ENCODE measurements around the gene DOCK6.

DOCK6 gene

DNA sequence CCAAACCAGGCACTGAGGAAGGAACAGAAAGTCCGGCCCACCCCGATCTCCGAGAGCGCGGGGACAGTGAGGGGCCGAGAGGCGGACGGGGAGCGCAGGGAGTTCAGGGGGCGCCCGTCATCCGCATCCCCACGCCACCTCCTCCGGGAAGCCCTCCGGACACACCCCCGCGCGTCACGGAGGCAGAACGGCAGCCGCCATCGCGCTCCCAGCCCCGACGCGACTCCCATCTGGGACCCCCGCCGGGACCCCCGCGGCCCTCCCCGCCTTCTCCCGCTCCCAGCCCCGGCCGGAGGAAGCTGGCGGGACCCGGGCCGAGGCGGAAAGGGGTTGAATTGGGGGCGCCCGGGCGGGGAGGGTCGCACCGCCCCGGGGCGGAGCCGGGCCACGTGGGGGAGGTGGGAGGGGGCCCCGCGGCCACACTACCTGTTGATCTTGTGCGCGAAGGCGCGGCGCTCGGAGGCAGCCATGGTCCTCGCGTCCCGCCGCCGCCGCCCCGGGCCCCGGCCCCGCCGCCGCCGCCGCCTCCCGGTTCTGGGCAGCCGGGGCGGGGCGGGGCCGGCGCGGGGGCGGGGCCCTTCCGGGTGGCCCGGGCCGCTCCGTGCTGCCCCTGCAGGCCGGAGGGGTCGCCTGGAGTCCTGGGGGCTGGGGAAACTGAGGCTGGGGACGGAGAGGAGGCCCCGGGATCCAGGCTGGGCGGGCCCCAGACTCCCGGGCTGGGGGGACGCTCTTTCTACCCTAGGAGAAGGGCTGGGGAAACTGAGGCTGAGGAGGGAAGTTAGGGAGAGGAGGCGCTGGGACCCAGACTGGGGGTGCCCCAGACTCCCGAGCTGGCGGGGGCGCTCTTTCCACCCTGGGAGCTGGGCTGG, at the start of gene DOCK6:
TSS of gene DOCK6 (minus strand) at position 554 of the 869 bp plus-strand sequence. CDS start at position 470, 84 bp downstream.
- DNase-seq: peak in 5 of 56 donors; percentile 5 to 24 (median 12)

DNA sequence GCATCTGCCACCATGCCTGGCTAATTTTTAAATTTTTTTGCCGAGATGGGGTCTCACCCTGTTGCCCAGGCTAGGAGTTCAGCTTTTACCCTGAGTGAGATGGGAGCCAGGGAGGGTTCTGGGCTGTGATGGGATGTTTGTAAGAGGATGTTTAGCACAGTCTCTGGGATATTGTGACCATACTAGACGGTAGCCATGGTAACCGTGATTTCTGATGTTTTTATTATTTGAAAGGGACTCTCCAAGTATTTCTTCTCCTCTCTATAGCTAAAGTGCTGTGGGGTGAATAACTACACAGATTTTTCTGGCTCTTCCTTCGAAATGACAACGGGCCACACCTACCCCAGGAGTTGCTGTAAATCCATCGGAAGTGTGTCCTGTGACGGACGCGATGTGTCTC, 44.0 kb upstream of the DOCK6 start:
- no peak for DNase-seq

DNA sequence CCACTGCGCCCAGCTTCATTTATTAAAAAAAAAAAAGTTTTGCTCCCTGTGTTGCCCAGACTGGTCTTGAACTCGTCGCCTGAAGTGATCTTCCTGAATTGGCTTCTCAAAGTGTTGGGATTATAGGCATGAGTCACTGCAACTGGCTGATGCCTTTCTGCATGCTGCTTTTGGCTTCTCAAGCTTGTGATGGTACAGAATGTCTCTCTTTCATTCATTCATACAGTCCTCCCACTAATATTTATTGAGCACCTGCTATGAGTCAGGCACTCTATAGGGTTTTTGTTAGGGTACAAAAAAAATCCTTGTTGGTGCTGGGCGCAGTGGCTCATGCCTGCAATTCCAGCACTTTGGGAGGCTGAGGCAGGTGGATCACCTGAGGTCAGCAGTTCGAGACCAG, 42.6 kb upstream of the DOCK6 start:
- no peak for DNase-seq

- DNase-seq: peak in 11 of 56 donors; percentile 3 to 68 (median 20)
These were observed 38.4 kb upstream of the DOCK6 start for GRCh38 chr19:11300811-11301120.

GRCh38 chr19:11299946-11300810, 37.9 kb upstream of the DOCK6 start:
- peak in 2 of 56 donors; percentile 53 to 68 for DNase-seq

DNA sequence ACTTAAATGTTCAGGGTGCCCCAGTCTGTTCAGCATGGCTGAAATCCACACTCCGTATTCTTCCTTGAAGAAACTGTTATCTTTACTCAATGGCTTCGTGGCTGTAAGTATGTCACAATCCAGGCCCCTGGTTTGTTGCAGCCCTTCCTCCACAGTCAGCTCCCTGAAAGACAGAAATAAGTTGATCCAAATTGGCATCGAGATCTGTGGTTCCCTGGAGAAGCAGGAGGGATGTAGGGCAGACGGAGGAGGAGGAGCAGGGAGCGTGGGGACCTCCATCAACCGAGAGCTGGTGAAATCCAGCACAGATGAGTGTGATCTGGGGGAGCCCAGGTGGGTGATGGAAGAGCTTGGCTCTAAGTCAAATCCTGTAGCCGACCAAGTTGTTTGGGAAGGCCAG, 33.9 kb upstream of the DOCK6 start:
- peak in 10 of 56 donors; percentile 5 to 25 (median 14) for DNase-seq

DNA sequence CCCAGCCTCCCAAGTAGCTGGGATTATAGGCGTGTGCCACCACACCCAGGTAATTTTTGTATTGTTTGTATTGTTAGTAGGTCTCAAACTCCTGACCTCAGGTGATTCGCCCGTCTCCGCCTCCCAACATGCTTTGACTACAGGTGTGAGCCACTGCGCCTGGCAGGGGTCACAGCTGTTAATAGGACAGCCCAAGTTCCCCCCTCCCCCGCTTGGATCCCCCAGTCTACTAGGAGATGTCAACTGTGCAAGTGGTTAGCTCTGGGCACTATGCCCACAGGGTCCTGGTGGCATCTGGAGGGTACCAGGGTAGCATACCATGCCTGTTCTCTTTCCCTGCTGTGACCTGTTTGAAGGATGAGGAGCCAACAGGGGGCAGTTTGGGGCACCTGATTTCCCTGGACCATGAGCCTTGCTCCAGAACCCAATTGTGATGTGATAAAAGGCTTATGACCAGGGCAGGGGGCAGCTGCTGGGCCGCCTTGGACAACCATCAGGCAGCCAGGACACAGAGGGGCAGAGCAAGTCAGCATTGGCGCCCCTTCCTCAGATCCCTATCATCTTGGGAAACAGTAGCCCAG, 33.4 kb upstream of the DOCK6 start, which contains the start of gene TSPAN16:
TSS of gene TSPAN16 (plus strand) at position 496 of the 581 bp plus-strand sequence. CDS start 138 bp downstream, outside the sequence.
- no peak for DNase-seq

DNA sequence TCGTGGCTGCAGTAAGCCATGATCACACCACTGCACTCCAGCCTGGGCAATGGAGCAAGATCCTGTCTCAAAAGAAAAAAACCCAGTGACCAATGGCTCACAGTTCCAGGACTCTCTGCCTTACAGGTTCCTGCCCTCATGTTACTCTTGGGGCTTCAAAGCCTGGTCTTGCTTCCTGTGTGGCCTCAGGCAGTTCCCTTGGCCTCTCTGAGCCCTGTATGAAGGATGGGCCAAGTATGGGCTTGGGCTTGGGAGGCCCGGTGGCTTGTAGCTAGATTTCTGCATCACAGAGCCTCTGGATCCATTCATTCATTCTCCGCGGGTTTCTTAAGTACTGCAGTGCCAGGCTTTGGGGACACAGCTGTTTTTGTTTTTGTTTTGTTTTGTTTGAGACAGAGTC, 32.9 kb upstream of the DOCK6 start:
- DNase-seq: no peak

DNA sequence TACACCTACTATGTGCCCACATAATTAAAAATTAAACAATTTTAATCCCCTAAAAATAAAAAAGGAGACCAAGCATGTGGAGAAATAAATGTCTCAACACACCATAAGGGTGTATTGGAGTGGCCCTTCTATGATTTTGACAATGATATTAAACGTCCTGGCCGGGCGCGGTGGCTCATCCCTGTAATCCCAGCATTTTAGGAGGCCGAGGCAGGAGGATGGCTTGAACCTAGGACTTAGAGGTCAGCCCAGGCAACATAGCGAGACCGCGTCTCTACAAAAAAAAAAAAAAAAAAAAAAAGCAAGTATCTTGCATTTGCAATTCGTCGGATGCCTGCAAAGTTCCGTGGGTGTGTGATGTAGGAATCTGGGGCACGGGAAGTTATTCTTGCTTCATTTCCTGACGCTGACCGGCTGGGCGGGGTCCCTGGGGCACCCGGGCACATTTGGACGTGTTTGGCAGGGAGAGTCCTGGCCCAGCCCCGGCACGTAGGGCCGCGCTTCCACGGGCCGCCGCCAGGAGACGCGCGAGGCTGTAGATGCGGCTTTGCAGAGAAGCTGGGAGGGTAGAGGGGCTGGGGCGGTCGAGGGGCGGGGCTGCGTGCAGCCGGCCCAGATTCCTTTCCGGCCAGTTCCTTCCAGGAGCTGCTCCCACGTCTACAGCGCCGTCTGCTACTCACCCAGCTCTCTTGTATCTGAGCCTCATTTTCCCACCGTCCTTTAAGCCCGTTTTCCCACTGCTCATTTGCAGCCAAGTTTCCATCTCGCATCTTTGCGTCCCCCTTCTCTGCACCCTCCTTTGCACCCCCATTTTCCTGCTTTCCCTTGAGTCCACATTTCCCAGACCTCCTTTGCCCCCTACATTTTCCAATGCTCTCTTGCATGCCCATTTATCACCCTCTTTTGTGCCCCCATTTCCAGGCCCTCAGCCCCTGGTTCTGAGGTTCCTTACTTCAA, 31.4 kb upstream of the DOCK6 start:
- DNase-seq: peak in 55 of 56 donors; percentile 41 to 93 (median 80)

GRCh38 chr19:11291991-11292390, 29.7 kb upstream of the DOCK6 start:
- DNase-seq: no peak

GRCh38 chr19:11291415-11291814, 29.1 kb upstream of the DOCK6 start:
- DNase-seq: no peak

GRCh38 chr19:11290256-11290655, 27.9 kb upstream of the DOCK6 start:
- no peak for DNase-seq

DNA sequence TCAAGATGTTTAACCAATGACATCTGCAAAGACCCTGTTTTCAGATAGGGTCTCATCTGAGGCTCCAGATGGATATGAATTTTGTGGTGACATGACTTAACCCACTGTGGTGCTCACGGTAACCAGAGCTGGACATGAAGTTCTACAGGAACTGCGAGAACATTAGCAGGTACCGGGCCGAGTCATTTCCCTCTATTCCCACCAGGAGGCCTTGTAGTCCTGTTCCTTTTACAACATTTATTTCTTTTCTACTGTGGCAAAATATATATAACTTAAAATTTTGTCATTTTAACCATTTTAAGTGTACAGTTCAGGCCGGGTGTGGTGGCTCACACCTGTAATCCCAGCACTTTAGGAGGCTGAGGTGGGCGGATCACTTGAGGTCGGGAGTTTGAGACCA, 26.0 kb upstream of the DOCK6 start:
- no peak for DNase-seq

DNA sequence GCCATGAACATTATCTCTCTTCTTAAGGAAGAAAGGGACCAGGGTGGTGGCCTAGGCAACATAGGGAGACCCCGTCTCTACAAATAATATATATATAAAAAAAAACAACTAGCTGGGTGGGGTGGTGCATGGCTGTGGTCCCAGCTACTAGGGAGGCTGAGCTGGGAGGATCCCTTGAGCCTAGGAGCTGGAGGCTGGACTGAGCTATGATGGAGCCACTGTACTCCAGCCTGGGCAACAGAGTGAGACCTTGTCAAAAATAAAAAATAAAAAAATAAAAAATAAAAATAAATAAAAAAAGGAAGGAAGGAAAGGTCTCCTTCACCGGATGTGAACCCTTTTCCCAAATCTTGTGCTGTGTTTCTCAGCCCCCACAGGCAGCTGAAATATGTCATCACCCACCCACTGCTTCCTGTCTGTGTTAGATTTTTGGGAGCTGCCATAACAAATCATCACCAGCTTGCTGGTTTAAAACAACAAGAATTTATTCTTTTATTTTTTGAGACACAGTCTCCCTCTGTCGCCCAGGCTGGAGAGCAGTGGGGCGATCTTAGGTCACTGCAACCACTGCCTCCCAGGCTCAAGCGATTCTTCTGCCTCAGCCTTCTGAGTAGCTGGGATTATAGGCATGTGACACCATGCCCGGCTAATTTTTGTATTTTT, 24.1 kb upstream of the DOCK6 start:
- peak in 5 of 56 donors; percentile 9 to 32 (median 9) for DNase-seq

GRCh38 chr19:11284515-11284914, 22.2 kb upstream of the DOCK6 start:
- no peak for DNase-seq

DNA sequence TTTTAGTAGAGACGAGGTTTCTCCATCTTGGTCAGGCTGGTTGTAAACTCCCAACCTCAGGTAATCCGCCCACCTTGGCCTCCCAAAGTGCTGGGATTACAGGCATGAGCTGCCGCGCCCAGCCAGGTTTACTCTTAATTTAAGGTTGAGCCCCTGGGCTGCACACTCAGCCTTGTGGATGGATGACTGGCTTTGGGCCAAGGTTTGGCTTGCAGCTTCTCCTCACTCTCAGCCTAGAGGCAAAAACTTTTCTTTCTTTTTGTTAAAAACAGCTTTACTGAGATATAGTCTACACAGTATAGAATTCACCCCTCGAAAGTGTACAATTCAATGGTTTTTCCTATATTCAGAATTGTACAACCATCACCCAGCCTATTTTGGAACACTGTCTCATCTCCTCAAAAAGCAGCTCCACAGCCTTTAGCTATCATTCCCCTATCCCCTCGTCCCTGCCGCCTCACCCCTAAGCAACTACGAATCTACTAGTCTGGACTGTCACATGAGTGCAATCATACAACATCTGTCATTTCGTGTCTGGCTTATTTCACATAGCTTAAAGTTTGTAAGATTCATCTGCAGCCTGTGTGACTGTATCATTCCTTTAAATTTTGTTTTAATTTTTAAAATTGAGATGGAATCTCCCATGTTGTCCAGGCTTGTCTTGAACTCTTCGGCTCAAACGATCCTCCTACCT, 19.2 kb upstream of the DOCK6 start:
- DNase-seq: no peak

DNA sequence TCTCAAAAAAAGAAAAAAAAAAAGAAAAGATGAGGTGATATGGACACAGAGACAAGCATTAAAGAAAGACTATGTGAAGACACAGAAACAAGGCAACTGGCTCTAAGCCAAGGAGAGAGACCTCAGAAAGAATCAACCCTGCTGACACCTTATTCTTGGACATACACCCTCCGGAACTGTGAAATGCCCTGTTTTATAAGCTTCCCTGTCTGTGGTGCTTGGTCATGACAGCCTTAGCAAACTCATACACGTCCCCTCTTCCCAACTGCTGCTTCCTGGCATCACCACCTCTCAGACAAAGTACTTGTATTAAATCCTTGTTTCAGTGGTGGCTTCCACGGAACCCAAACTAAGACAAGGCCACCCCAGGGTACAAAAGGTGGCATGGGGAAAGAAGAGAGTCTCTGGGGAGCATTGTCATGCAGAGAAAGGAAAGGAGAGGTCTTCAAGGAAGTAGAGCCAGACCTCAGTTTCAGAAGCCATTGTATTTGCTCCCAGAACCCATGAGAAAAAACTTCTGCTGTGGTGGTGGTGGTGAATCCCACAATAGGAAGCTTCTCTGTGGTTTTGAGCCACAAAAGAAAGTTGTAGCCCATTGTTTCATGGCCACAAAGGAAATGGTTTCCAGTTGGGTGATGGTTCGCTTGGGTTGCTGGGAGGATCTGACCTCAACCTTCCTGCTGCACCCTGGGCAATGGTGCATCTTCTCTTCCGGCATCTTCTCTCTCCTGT, 17.3 kb upstream of the DOCK6 start:
- no peak for DNase-seq

DNA sequence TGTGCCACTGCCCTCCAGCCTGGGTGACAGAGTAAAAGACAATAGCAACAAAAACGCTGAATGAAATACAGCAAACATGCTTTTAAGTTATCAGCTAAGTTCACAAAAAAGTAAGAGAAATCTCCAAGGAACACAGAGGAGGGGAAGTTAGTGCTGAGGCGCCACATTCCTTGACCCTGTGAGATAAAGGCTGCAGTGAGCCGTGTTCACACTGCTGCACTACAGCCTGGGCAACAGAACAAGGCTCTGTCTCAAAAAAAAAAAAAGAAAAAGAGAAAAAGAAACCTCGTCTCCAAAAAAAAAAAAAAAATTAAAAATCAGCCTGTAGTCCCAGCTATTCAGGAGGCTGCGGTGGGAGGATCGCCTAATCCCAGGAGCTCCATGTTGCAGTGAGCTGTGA, 16.3 kb upstream of the DOCK6 start:
- DNase-seq: no peak
